Measurements from ENCODE around the gene PCDHGA1. TPM values are rescaled to one million over a fixed set of nuclear protein-coding genes. Genes with fewer than 3 reads are reported as not detected.

The PCDHGA1 gene
- total and polyA plus RNA-seq, 2 of the 4 experiments (the other 2 are of a cell fraction), result 0.90 to 0.92 TPM

DNA sequence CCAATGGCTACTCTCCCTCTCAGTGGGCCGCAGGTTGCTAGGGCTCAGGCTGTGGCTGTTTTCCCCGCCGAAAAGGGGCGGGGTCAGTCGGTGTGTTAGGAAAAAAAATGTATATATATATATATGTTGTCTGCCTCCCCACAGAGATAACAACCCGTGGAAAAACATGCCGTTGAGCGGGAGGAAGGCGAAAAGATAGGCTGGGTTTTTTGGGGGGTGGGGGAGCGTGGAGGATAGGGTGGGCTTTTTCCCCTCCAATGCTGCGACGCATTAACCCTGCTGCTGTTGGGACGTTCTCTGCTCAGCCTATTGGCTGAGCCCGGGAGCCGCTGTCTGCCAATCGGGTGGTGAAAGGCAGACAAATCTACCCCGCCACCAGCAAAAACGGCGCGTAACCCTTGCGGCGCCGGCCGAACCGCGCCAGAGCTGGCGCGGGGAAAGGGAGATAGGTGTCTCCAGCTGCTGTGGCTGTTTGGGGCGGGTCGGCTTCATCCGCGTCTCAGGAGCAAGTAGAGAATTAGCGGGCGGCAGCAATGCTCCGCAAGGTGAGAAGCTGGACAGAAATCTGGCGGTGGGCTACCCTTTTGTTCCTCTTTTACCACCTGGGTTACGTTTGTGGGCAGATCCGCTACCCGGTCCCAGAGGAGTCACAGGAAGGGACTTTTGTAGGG is 154.5 kb downstream of the PCDHGA1 start, which contains the start of gene PCDHGC4:
Gene PCDHGC4, plus strand, starts transcription at position 390 of the 671 bp plus-strand sequence. Its CDS starts 144 bp downstream, at position 534.
- Histone ChIP-seq H3K4me1 (ENCODE audit: control insufficient read depth, insufficient read depth, low read length) (peaks cover 17% of the 10 kb centered on the region), H3K18ac (ENCODE audit: low read depth, low read length) (no peak within 1 kb of the TSS), H3K9ac (ENCODE audit: low read depth, low read length) (no peak within 1 kb of the TSS), H3K56ac (ENCODE audit: extremely low read depth, insufficient read depth, low read length) (no peak within 1 kb of the TSS), H2BK20ac (ENCODE audit: low read depth, low read length) (no peak within 1 kb of the TSS), H4K20me1 (ENCODE audit: insufficient read depth, low read length) (peaks cover 56% of the 10 kb centered on the region), H4K91ac (ENCODE audit: insufficient read depth, low read depth, low read length) (no peak within 1 kb of the TSS), H2BK5ac (ENCODE audit: low read depth, low read length, poor library complexity, severe bottlenecking) (no peak within 1 kb of the TSS), H3K9me3 (ENCODE audit: control insufficient read depth, insufficient read depth, low read length) (no peaks in the 10 kb centered on the region; the same call in 1 of the 2 replicates), H2BK120ac (ENCODE audit: low read depth, low read length) (no peak within 1 kb of the TSS), H2AFZ (replicated peaks; ENCODE audit: low read length, poor library complexity) (no peak within 1 kb of the TSS), H3K4ac (ENCODE audit: low read depth, low read length) (no peak within 1 kb of the TSS), H3K14ac (replicated peaks; ENCODE audit: low read depth, low read length) (no peak within 1 kb of the TSS), H2AK5ac (ENCODE audit: low read depth, low read length) (no peak within 1 kb of the TSS), H3K23ac (ENCODE audit: low read depth, low read length) (no peak within 1 kb of the TSS), H2AK9ac (replicated peaks; ENCODE audit: low read depth, low read length, poor library complexity) (peak within 1 kb of the TSS; percentile 3), H4K8ac (ENCODE audit: low read depth in 2 of 2, low read length in 2 of 2) (no peak within 1 kb of the TSS), H3K4me3 (ENCODE audit: insufficient read depth, low read depth, low read length) (no peak within 1 kb of the TSS), H3K36me3 (ENCODE audit: control insufficient read depth, insufficient read depth, low read length) (peaks cover 26% of the 10 kb centered on the region; the same call in 1 of the 2 replicates), H3K9me1 (ENCODE audit: insufficient read depth, low read length) (peaks cover 21% of the 10 kb centered on the region), H3K4me2 (ENCODE audit: low read depth, low read length) (no peak within 1 kb of the TSS; the same call in 1 of the 2 replicates), H3K79me1 (ENCODE audit: low read depth in 1 of 2, low read length in 2 of 2) (peaks cover 30 to 84% of the 10 kb centered on the region in 2 experiments), H3K27me3 (ENCODE audit: control insufficient read depth, insufficient read depth, low read length) (no peaks in the 10 kb centered on the region), H2BK15ac (ENCODE audit: low read depth, low read length) (no peak within 1 kb of the TSS), H4K5ac (ENCODE audit: low read depth, low read length) (no peak within 1 kb of the TSS), H3K27ac (ENCODE audit: insufficient read depth, low read length) (no peak within 1 kb of the TSS)
- dilution Hi-C loops (cut with HindIII; ENCODE audit: low sequenced_read_pairs, unreplicated experiment) (no loop called here), in situ Hi-C loops (cut with MboI; ENCODE audit: low sequenced_read_pairs) (no loop called here), intact Hi-C loops (cut with micrococcal nuclease) (no loop called here)
- DNase-seq (no peak), ATAC-seq (ENCODE audit: low read depth) (no peak)
- POLR2A ChIA-PET (ENCODE audit: unreplicated experiment), result no interaction called here
- WGBS, 2 experiments (ENCODE audit: extremely low coverage in 2 of 2, insufficient read length in 1 of 2), result 50% methylated on average over 2 of the region's 39 CpGs; no CpG with 5 or more reads in 1 of the 2 experiments
- TF ChIP-seq MAFK (IDR thresholded peaks at IDR 0.05; ENCODE audit: low read depth, low read length) (no peak), MXI1 (IDR thresholded peaks at IDR 0.05; ENCODE audit: borderline replicate concordance, low read depth, low read length) (no peak), MAZ (IDR thresholded peaks at IDR 0.05; ENCODE audit: borderline replicate concordance, low read depth, low read length) (no peak), POLR2A (IDR thresholded peaks at IDR 0.05; ENCODE audit: low read depth, low read length) (no peak), RAD21 (IDR thresholded peaks at IDR 0.05; ENCODE audit: low read length) (no peak)
- CTCF ChIA-PET, result no interaction called here
- BruUV-seq (replicated peaks), result no TSS peak
